ENCODE measurements around the gene PTMA.

The PTMA gene

GRCh38 chr2:231677632-231678104 is 30.7 kb upstream of the PTMA start:
- peak; percentile 91 for DNase-seq

- DNase-seq, result no peak
Observed at GRCh38 chr2:231679908-231680284, 28.4 kb upstream of the PTMA start.

- peak; percentile 50 for DNase-seq
Observed at GRCh38 chr2:231680285-231680991, 27.9 kb upstream of the PTMA start.

GRCh38 chr2:231680992-231681852 is 27.1 kb upstream of the PTMA start:
- peak; percentile 93 for DNase-seq

GRCh38 chr2:231682603-231683291 is 25.6 kb upstream of the PTMA start:
- no peak for DNase-seq

- DNase-seq, result no peak
Observed at GRCh38 chr2:231683292-231684235, 24.8 kb upstream of the PTMA start.

- DNase-seq, result peak; percentile 55
Observed at GRCh38 chr2:231684314-231685223, 23.8 kb upstream of the PTMA start.

- no peak for DNase-seq
Observed at GRCh38 chr2:231685349-231686191, 22.8 kb upstream of the PTMA start.

- no peak for DNase-seq
Observed at GRCh38 chr2:231686192-231687100, 21.9 kb upstream of the PTMA start.

- peak; percentile 64 for DNase-seq
Observed at GRCh38 chr2:231687133-231687852, 21.0 kb upstream of the PTMA start.

GRCh38 chr2:231687961-231688360 is 20.4 kb upstream of the PTMA start:
- no peak for DNase-seq

GRCh38 chr2:231688719-231689118 is 19.6 kb upstream of the PTMA start:
- no peak for DNase-seq

GRCh38 chr2:231689124-231689893 is 19.0 kb upstream of the PTMA start:
- no peak for DNase-seq

GRCh38 chr2:231691251-231691772 is 17.0 kb upstream of the PTMA start:
- DNase-seq, result no peak

GRCh38 chr2:231692847-231693246 is 15.5 kb upstream of the PTMA start:
- no peak for DNase-seq

GRCh38 chr2:231693956-231694355 is 14.4 kb upstream of the PTMA start:
- no peak for DNase-seq

GRCh38 chr2:231696004-231696367 is 12.3 kb upstream of the PTMA start:
- no peak for DNase-seq
